Measurements from ENCODE around the gene ATAT1.

Gene ATAT1

DNA sequence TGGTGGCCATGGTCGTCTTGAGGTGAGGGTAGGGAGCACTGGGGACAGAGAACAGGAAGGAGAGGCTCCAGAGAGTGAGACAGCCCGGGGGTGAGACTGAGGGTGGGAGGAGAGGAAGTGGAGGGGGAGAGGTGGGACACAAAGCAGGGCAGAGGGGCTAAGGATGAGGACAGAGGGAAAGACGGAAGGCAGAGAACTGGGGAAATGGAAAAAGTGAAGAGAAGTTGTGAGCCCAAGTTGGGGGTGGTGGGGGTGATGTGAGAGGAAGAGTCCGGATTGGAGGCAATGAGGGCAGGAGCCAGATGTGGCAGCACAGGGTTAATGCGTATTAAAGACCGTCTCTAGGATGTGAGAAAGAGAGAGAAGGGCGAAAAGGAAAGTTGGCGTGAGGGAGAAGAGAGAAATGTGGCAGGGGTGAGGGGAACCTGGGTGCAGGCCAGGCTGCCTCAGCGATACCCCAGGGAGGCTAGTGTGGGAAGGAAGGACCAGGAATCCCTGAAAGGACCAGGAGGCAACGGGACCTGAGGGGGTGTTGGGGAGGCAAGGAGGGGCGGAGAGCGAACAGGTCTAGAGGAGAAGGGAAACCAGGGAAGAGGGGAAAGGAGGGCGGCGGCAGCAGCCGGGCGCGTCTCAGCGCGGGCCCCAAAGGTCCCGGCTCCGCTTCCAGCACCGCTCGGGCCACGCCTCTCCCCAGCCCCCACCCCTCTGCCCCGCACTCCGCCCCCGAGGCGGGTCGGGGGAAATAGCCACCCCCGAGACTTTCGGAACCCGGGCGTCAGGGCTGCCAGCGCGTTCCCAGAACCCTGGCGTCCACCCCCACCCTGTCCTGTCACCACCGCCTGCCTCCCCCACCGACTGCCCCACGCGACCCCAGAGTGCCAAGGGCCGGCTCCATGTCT lies 59.6 kb downstream of the ATAT1 start, which contains the start of gene PPP1R18:
TSS of gene PPP1R18 (minus strand) at position 637 of the 899 bp plus-strand sequence. CDS start at position 10, 627 bp downstream.
- Mint-ChIP-seq H3K4me3 (peak within 1 kb of the TSS; percentile 96 to 98 (median 97)), H3K36me3 (ENCODE audit: low read depth) (peaks cover 5% of the 10 kb centered on the region), H3K27me3 (ENCODE audit: low read depth) (peaks cover 3% of the 10 kb centered on the region), H3K9me3 (no peaks in the 10 kb centered on the region), H3K27ac (peak within 1 kb of the TSS; percentile 94 to 97 (median 94)), H3K4me1 (peaks cover 83% of the 10 kb centered on the region)
- TF ChIP-seq, protein P1, sequence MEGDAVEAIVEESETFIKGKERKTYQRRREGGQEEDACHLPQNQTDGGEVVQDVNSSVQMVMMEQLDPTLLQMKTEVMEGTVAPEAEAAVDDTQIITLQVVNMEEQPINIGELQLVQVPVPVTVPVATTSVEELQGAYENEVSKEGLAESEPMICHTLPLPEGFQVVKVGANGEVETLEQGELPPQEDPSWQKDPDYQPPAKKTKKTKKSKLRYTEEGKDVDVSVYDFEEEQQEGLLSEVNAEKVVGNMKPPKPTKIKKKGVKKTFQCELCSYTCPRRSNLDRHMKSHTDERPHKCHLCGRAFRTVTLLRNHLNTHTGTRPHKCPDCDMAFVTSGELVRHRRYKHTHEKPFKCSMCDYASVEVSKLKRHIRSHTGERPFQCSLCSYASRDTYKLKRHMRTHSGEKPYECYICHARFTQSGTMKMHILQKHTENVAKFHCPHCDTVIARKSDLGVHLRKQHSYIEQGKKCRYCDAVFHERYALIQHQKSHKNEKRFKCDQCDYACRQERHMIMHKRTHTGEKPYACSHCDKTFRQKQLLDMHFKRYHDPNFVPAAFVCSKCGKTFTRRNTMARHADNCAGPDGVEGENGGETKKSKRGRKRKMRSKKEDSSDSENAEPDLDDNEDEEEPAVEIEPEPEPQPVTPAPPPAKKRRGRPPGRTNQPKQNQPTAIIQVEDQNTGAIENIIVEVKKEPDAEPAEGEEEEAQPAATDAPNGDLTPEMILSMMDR (IDR thresholded peaks at IDR 0.05; ENCODE audit: unreplicated experiment in 3 of 3), result no peak

DNA sequence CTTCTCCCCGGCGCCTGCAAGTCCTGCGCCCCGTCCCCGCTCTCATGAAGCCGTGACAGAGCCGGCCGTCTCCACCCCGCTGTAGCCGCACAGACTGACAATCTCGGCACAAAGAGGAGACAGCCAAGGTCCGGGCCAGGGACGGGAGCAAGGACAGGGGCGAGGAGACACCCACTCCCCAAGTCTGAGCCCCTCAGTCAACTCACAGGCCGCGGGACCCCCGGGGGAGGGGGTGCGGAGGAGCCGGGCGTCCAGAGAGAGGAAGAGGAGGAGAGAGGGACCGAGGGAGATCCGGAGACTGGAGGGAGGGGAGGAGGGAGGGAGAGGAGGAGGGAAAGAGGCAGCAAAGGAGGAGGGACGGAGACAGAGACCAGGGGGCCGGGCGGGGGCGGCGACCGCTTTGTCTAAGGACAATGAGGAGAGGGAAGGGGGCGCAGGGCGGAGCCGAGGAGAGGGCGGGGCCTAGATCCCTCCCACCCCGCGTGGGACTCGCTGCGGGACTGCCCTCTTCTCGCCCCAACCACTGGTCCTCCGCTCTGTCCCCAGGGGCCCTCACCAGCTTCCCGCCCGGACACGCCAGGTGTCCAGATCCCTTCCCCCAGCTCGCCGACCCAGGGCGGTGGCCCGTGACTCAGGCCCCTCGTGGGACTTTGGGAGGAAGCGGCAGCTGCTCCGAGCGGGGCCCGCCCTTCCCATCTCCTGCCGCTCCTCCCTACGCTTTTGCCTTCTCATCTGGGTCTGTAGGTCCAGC lies 60.4 kb downstream of the ATAT1 start:
- Mint-ChIP-seq H3K4me1 (peaks cover 81% of the 10 kb centered on the region), H3K36me3 (ENCODE audit: low read depth) (peaks cover 5% of the 10 kb centered on the region), H3K27ac (peak overlapping the region; percentile 94 to 96 (median 94)), H3K27me3 (ENCODE audit: low read depth) (peaks cover 3% of the 10 kb centered on the region), H3K9me3 (no peaks in the 10 kb centered on the region), H3K4me3 (peak overlapping the region; percentile 96 to 98 (median 97))
- TF ChIP-seq, protein P1 (IDR thresholded peaks at IDR 0.05; ENCODE audit: unreplicated experiment in 3 of 3), result no peak

GRCh38 chr6:30687659-30688431 lies 61.2 kb downstream of the ATAT1 start:
- H3K36me3 Mint-ChIP-seq (ENCODE audit: low read depth), result peaks cover 5% of the 10 kb centered on the region
- H3K27ac Mint-ChIP-seq, result peak overlapping the region; percentile 94 to 96 (median 94)
- TF ChIP-seq, protein P1 (IDR thresholded peaks at IDR 0.05; ENCODE audit: unreplicated experiment in 3 of 3), result no peak
- peak overlapping the region; percentile 96 to 98 (median 97) for H3K4me3 Mint-ChIP-seq
- H3K4me1 Mint-ChIP-seq, result peaks cover 77% of the 10 kb centered on the region
- H3K27me3 Mint-ChIP-seq (ENCODE audit: low read depth), result peaks cover 3% of the 10 kb centered on the region
- H3K9me3 Mint-ChIP-seq, result no peaks in the 10 kb centered on the region

DNA sequence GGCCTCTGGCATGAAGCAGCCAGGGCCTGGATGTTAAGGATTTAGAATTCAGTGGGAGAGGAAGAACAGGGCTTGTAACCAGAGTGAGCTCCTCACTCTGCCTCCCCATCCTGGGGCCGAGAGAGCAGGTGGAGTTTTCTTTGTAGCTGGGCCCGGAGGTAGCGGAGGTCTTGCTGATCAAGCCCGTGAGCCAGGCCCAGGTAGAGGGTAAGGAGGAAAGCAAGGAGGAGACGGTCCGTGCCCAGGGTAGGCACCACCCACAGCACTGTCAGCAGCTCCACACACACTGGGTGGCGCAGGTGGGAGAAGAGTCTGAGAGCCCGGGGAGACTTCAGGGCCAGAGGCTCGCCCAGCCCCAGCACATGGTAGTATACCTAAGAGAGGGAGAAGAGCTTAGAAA lies 61.9 kb downstream of the ATAT1 start:
- Mint-ChIP-seq H3K36me3 (ENCODE audit: low read depth) (peaks cover 5% of the 10 kb centered on the region), H3K4me1 (peaks cover 70% of the 10 kb centered on the region), H3K4me3 (peak overlapping the region; percentile 96 to 98 (median 97)), H3K9me3 (no peaks in the 10 kb centered on the region), H3K27ac (peak overlapping the region; percentile 94 to 96 (median 94)), H3K27me3 (ENCODE audit: low read depth) (peaks cover 3% of the 10 kb centered on the region)
- TF ChIP-seq, protein P1 (IDR thresholded peaks at IDR 0.05; ENCODE audit: unreplicated experiment in 3 of 3), result no peak

DNA sequence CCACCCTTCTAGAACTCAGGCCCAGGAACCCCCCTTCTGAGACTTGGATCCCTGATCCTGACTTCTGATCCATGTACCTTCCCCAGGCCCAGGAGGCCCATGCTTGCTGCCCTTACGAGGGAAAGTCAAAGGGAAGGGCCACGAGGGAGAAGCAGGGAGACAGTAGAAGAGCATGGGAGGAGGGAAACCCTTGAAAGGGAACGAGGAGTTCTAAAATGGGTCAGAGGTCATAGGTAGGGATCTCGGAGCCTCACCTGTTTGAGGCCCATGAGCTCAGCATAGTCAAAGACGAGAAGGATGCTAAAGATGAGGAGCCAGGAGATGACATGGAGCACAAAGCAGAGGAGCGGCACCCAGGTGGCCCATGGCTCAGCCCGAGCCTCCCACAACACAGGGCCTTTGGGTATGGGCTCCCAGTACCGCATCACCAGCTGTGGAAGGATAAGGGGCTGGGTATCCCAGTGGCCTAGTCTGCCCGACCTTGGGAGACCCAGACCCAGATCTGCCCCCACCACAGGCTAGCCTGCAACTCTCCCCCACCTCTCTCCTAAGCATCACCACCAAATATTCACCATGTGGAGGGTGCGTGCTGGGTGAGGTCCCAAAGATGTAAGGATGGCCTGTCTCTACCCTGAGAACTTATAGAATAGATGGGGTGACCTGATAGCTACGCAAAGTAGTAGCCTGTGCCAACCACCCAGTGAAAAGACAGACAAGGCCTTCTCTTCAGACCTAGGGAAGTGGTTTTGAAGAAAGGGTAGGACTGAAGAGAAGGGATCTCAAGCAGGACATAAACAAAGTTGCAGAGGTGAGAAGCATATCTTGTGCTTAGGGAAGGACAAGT lies 62.6 kb downstream of the ATAT1 start:
- H3K27me3 Mint-ChIP-seq (ENCODE audit: low read depth), result peaks cover 3% of the 10 kb centered on the region
- peaks cover 5% of the 10 kb centered on the region for H3K36me3 Mint-ChIP-seq (ENCODE audit: low read depth)
- H3K27ac Mint-ChIP-seq, result peak overlapping the region; percentile 94 to 96 (median 95)
- peak overlapping the region; percentile 96 to 98 (median 97) for H3K4me3 Mint-ChIP-seq
- peaks cover 63% of the 10 kb centered on the region for H3K4me1 Mint-ChIP-seq
- no peaks in the 10 kb centered on the region for H3K9me3 Mint-ChIP-seq
- TF ChIP-seq, protein P1 (IDR thresholded peaks at IDR 0.05; ENCODE audit: unreplicated experiment in 3 of 3), result no peak

All from nephron (organoid).